Endothelial cell of umbilical vein (primary cell): ENCODE data around the gene NAE1. TPM values are rescaled to one million over a fixed set of nuclear protein-coding genes. Genes with fewer than 3 reads are reported as not detected.

ENCODE experiments used
- BruUV-seq: library from RNA; stranded (reverse); fragments of 400-500 nt; replicated peaks from 2 replicates; lab custom pipeline; 2021; lab: Mats Ljungman, UMichigan
- CTCF ChIA-PET: fragments of 300-600, 350-600 bp; sonication (Branson Sonifier 250); formaldehyde crosslinking; loops from one replicate; lab custom pipeline; 2021; ENCODE audit warnings: antibody characterized with exemption, inconsistent platforms; lab: Charles Lee
- POLR2A ChIA-PET: fragments of 300-600, 350-600 bp; sonication (Branson Sonifier 250); formaldehyde crosslinking; loops from one replicate; lab custom pipeline; 2021; ENCODE audit warnings: antibody characterized with exemption, inconsistent platforms; lab: Charles Lee
- DNase-seq: peaks from one replicate; pipeline ENCODE4 v3.0.0-alpha.2; 2011; ENCODE audit warnings: low read depth, low spot score
- FAIRE-seq: peaks from 2 replicates; lab custom pipeline; 2011; peaks lifted over from hg19 to GRCh38; lab: Jason Lieb, UNC
- H2AFZ ChIP-seq: 2 replicates; pipeline ENCODE4 v1.6.0; 2012; ENCODE audit warnings: low read depth, low read length, control low read depth, inconsistent platforms
- H3K27ac ChIP-seq: 2 replicates; pipeline ENCODE4 v1.5.1; 2011; ENCODE audit warnings: low read depth, mild to moderate bottlenecking, control low read depth, low read length, moderate library complexity; ENCODE audit not compliant: insufficient read depth
- H3K27me3 ChIP-seq, 2 experiments: 2 replicates each; pipeline versions ENCODE4 v1.6.0 to v1.6.1; 2011; ENCODE audit warnings: low read length in 2 of 2, mixed read lengths in 1 of 2; ENCODE audit not compliant: control insufficient read depth in 2 of 2, insufficient read depth in 2 of 2
- H3K36me3 ChIP-seq, 2 experiments: 2 replicates in 1 of 2; 3 replicates in 1 of 2; pipeline ENCODE4 v1.5.1; 2011; ENCODE audit warnings: low read length in 2 of 2, mild to moderate bottlenecking in 1 of 2, moderate library complexity in 1 of 2; ENCODE audit not compliant: control insufficient read depth in 2 of 2, insufficient read depth in 2 of 2; ENCODE audit errors: extremely low read depth in 1 of 2
- H3K4me1 ChIP-seq: 3 replicates; pipeline ENCODE4 v1.5.1; 2011; ENCODE audit warnings: mild to moderate bottlenecking, low read length; ENCODE audit not compliant: control insufficient read depth, insufficient read depth; ENCODE audit errors: extremely low read depth
- H3K4me2 ChIP-seq: 2 replicates; pipeline ENCODE4 v1.6.1; 2011; ENCODE audit warnings: low read length, control low read depth, mixed read lengths; ENCODE audit not compliant: insufficient read depth
- H3K4me3 ChIP-seq, 3 experiments: fragments of 200-600 bp in 1 of 3; sonication (generic), shearing (Covaris generic) in 1 of 3; replicated peaks in 1 of 3; 2 replicates each; pipeline ENCODE4 v1.5.1; 2011 to 2016; ENCODE audit warnings: control low read depth in 3 of 3, low read length in 3 of 3, mild to moderate bottlenecking in 2 of 3, inconsistent platforms in 1 of 3, low read depth in 1 of 3, moderate library complexity in 1 of 3; ENCODE audit not compliant: insufficient read depth in 1 of 3
- H3K79me2 ChIP-seq: 2 replicates; pipeline ENCODE4 v1.6.0; 2012; ENCODE audit warnings: low read length, inconsistent platforms; ENCODE audit not compliant: control insufficient read depth, insufficient read depth
- H3K9ac ChIP-seq: replicated peaks from 2 replicates; pipeline ENCODE3; 2011; ENCODE audit warnings: low read length, control low read depth; ENCODE audit not compliant: insufficient read depth; ENCODE audit errors: extremely low read depth
- H3K9me1 ChIP-seq: replicated peaks from 3 replicates; pipeline ENCODE4 v1.6.0; 2011; ENCODE audit warnings: mild to moderate bottlenecking, low read length; ENCODE audit not compliant: control insufficient read depth, insufficient read depth; ENCODE audit errors: extremely low read depth
- H3K9me3 ChIP-seq: replicated peaks from 2 replicates; pipeline ENCODE4 v1.5.1; 2012; ENCODE audit warnings: low read length, inconsistent platforms; ENCODE audit not compliant: control insufficient read depth, insufficient read depth
- H4K20me1 ChIP-seq: replicated peaks from 2 replicates; pipeline ENCODE3; 2011; ENCODE audit warnings: mild to moderate bottlenecking, low read length; ENCODE audit not compliant: control insufficient read depth, insufficient read depth; ENCODE audit errors: extremely low read depth
- EZH2 ChIP-seq: IDR thresholded peaks from 2 replicates; pipeline ENCODE4 v1.6.1; 2012; ENCODE audit warnings: borderline replicate concordance, low read depth, mild to moderate bottlenecking, moderate library complexity, low read length, inconsistent platforms; ENCODE audit not compliant: severe bottlenecking
- FOS ChIP-seq: IDR thresholded peaks from 2 replicates; pipeline ENCODE4 v1.6.1; 2011; ENCODE audit warnings: mild to moderate bottlenecking, low read length, moderate library complexity, borderline replicate concordance; ENCODE audit not compliant: insufficient read depth
- GATA2 ChIP-seq: IDR thresholded peaks from 2 replicates; pipeline ENCODE4 v1.7.0; 2011; ENCODE audit warnings: low read depth, mild to moderate bottlenecking, moderate library complexity, mixed read lengths, low read length; ENCODE audit not compliant: insufficient read length, insufficient read depth
- JUN ChIP-seq: IDR thresholded peaks from 2 replicates; pipeline ENCODE4 v1.6.1; 2011; ENCODE audit warnings: borderline replicate concordance, low read depth; ENCODE audit not compliant: insufficient read length, insufficient read depth
- MYC ChIP-seq: IDR thresholded peaks from one replicate; pipeline ENCODE4 v1.6.1; 2011; ENCODE audit warnings: mild to moderate bottlenecking, low read depth, low read length
- POLR2A ChIP-seq: IDR thresholded peaks from 2 replicates; pipeline ENCODE4 v1.6.1; 2012; ENCODE audit warnings: low read depth, mild to moderate bottlenecking, control low read depth, low read length
- POLR2AphosphoS5 ChIP-seq: IDR thresholded peaks from 2 replicates; pipeline ENCODE4 v1.6.1; 2012; ENCODE audit warnings: low read depth, mild to moderate bottlenecking, control low read depth, low read length, moderate library complexity; ENCODE audit not compliant: insufficient read depth
- dilution Hi-C: fragments of 300-500 bp; cut with MboI; formaldehyde crosslinking; loops from one replicate; pipeline ENCODE4 v1.15.0; 2019; ENCODE audit warnings: low sequenced_read_pairs; ENCODE audit not compliant: extremely low pct_ligation_motif_present
- intact Hi-C: fragments of 100-400 bp; cut with micrococcal nuclease; formaldehyde crosslinking; loops from one replicate; pipeline ENCODE4 v1.10.0; 2022
- polyA plus RNA-seq, 4 experiments: library from polyadenylated mRNA; depleted of rRNA in 3 of 4; stranded (reverse) in 3 of 4; unstranded in 1 of 4; fragments of >200 nt; gene quantifications; 2 replicates each; pipeline versions ENCODE4 v1.2.1 to v1.2.3, GENCODE V29; 2011 to 2012; ENCODE audit warnings: missing spikeins in 1 of 4
- total RNA-seq: library from RNA; stranded (reverse); gene quantifications from 2 replicates; pipeline ENCODE4 v1.2.3, GENCODE V29; 2021
- TF ChIP-seq, protein P1 (sequence below), 2 donors: IDR thresholded peaks; 1 replicate in 1 of 2; 2 replicates in 1 of 2; pipeline ENCODE4 v1.5.1; 2011; ENCODE audit warnings: low read length in 2 of 2, mild to moderate bottlenecking in 2 of 2, moderate library complexity in 2 of 2, control low read depth in 1 of 2, inconsistent platforms in 1 of 2, low read depth in 1 of 2; ENCODE audit not compliant: insufficient read depth in 1 of 2; ENCODE audit errors: extremely low read depth in 1 of 2
- TF ChIP-seq, protein P2 (sequence below): IDR thresholded peaks from 2 replicates; pipeline ENCODE4 v1.6.1; 2011; ENCODE audit not compliant: insufficient read depth, insufficient read length

Gene NAE1
- total and polyA plus RNA-seq, 2 donors (not counting 3 experiments of a cell fraction or from before 2014, with no cell fraction given) = 23.6 to 64.3 TPM

DNA sequence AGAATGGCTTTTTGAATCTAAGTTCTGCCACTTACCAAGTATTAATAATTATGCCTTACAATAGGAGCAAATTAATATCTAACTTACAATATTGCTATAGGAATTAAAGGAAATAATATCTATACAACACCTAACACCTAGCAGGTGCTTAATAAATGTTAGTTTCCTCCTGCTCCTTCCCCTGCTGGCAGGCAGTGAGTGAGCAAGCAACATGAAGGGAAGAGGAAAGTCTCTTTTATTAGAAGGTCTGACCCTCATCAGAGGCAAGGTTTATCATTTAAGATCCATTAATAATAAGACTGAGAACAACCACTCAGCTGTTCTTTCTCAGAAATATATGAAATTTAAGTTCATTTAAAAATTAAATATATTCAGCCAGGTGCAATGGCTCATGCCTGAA is 72.7 kb downstream of the NAE1 start:
- H3K9me3 ChIP-seq = no peaks in the 10 kb centered on the region
- no peaks in the 10 kb centered on the region for H3K36me3 ChIP-seq
- DNase-seq = no peak
- H3K27ac ChIP-seq = no peak overlapping the region
- H3K9ac ChIP-seq = no peak overlapping the region
- peaks cover 4 to 10% of the 10 kb centered on the region in 2 experiments for H3K27me3 ChIP-seq
- ChIA-PET CTCF (no interaction called here), POLR2A (no interaction called here)
- no peak for TF ChIP-seq MYC
- TF ChIP-seq EZH2 = no peak
- no peak for TF ChIP-seq FOS
- no peak for TF ChIP-seq POLR2A
- TF ChIP-seq, protein P1, sequence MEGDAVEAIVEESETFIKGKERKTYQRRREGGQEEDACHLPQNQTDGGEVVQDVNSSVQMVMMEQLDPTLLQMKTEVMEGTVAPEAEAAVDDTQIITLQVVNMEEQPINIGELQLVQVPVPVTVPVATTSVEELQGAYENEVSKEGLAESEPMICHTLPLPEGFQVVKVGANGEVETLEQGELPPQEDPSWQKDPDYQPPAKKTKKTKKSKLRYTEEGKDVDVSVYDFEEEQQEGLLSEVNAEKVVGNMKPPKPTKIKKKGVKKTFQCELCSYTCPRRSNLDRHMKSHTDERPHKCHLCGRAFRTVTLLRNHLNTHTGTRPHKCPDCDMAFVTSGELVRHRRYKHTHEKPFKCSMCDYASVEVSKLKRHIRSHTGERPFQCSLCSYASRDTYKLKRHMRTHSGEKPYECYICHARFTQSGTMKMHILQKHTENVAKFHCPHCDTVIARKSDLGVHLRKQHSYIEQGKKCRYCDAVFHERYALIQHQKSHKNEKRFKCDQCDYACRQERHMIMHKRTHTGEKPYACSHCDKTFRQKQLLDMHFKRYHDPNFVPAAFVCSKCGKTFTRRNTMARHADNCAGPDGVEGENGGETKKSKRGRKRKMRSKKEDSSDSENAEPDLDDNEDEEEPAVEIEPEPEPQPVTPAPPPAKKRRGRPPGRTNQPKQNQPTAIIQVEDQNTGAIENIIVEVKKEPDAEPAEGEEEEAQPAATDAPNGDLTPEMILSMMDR (IDR thresholded peaks at IDR 0.05; ENCODE audit: extremely low read depth in 1 of 2, insufficient read depth in 1 of 2, low read depth in 1 of 2, low read length in 2 of 2) = no peak
- TF ChIP-seq POLR2AphosphoS5 = no peak
- H3K4me1 ChIP-seq = no peaks in the 10 kb centered on the region
- no peak overlapping the region for H3K4me2 ChIP-seq
- no TSS peak for BruUV-seq
- H2AFZ ChIP-seq = no peak overlapping the region
- no peaks in the 10 kb centered on the region for H4K20me1 ChIP-seq
- intact Hi-C loops (no loop called here), dilution Hi-C loops (no loop called here)
- H3K4me3 ChIP-seq = no peak overlapping the region
- H3K9me1 ChIP-seq = no peaks in the 10 kb centered on the region
- H3K79me2 ChIP-seq = no peaks in the 10 kb centered on the region
- no peak for FAIRE-seq

DNA sequence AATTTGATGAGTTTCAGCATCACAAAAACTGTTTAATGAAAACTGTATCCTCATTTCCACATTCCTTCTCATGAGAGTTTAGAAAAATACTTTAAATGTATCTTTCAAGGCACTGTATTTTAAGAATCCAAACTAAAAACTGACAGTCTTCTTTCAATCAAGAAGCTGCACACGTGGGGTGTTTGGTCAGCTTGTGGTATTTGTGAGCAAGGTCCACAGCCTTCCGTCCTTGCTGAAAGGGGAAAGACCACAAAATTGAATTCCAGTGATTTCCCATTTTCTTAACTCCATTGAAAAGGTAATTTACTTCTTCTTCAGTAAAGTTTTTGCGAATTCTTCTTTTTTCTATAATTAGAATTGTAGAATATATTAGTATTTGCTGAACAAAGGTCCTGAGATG is 76.0 kb downstream of the NAE1 start:
- no TSS peak for BruUV-seq
- H3K27me3 ChIP-seq = peaks cover 4 to 8% of the 10 kb centered on the region in 2 experiments
- intact Hi-C loops (loop anchor here (5.0 kb wide), 1 partner anchor 77 kb away; the partner anchor contains the start of gene NAE1), dilution Hi-C loops (no loop called here)
- H3K4me2 ChIP-seq = no peak overlapping the region
- FAIRE-seq = no peak
- H3K9ac ChIP-seq = no peak overlapping the region
- H3K79me2 ChIP-seq = peaks cover 16% of the 10 kb centered on the region
- no peaks in the 10 kb centered on the region for H3K9me3 ChIP-seq
- TF ChIP-seq, protein P1 (IDR thresholded peaks at IDR 0.05; ENCODE audit: extremely low read depth in 1 of 2, insufficient read depth in 1 of 2, low read depth in 1 of 2, low read length in 2 of 2) = no peak
- TF ChIP-seq POLR2A = no peak
- TF ChIP-seq POLR2AphosphoS5 = no peak
- TF ChIP-seq GATA2 = no peak
- no peak for TF ChIP-seq EZH2
- TF ChIP-seq, protein P2, sequence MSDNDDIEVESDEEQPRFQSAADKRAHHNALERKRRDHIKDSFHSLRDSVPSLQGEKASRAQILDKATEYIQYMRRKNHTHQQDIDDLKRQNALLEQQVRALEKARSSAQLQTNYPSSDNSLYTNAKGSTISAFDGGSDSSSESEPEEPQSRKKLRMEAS = no peak
- no peak for TF ChIP-seq JUN
- no peak for TF ChIP-seq FOS
- TF ChIP-seq MYC = no peak
- peaks cover 5% of the 10 kb centered on the region for H4K20me1 ChIP-seq
- DNase-seq = no peak
- H3K36me3 ChIP-seq = no peaks in the 10 kb centered on the region
- no peak overlapping the region for H3K27ac ChIP-seq
- H3K4me3 ChIP-seq = no peak overlapping the region
- ChIA-PET CTCF (interaction anchor here (1.4 to 1.6 kb wide), 2 partner anchors 76 to 146 kb away, joined by 3 read pairs; partner anchors contain the start of gene NAE1), POLR2A (no interaction called here)
- no peak overlapping the region for H2AFZ ChIP-seq
- H3K4me1 ChIP-seq = peaks cover 13% of the 10 kb centered on the region
- H3K9me1 ChIP-seq = no peaks in the 10 kb centered on the region
